DMS79 treated with DMSO at 0.1 percent for 48 hours (cell line): ENCODE measurements around the gene NT5C3A.
"Not testable (repeated sequence)": the region's sequence is repeated elsewhere in the genome, so short reads cannot be mapped to it uniquely, and the experiment has no call there.

ENCODE experiments used
- DNase-seq: peaks from one replicate; lab custom pipeline; 2025; lab: John Stamatoyannopoulos, UW

Gene NT5C3A

GRCh38 chr7:33062023-33062781, at the start of gene NT5C3A:
TSS of gene NT5C3A (minus strand) at chr7:33062776. CDS start at chr7:33062705, 71 bp downstream.
- DNase-seq = no peak

- no peak for DNase-seq
Measured at GRCh38 chr7:33111614-33112013, 49.0 kb upstream of the NT5C3A start.

DNA sequence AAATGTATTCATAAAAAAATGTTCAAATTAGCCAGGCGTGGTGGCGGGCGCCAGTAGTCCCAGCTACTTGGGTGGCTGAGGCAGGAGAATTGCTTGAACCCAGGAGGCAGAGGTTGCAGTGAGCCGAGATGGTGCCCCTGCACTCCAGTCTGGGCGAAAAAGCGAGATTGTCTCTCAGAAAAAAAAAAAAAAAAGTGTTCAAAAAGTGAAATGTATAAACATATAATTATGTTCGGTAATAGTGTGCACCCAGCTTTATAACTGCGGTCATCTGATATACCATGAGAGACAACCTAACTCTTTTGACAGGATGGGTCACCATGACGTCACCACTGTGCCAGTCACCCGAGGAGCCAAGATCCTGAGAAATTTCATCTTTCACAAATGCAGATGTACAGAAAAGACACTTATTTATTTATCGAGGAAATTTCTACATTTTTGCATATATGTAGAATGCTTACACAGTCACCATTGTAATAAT, 47.2 kb upstream of the NT5C3A start:
- no peak for DNase-seq

- peak; percentile 59 for DNase-seq
Measured at GRCh38 chr7:33109005-33109757, 46.6 kb upstream of the NT5C3A start, which contains the start of gene RP9. TSS of gene RP9 (minus strand) at chr7:33109404. CDS start at chr7:33109372, 32 bp downstream.

GRCh38 chr7:33108554-33109004, 46.0 kb upstream of the NT5C3A start:
- DNase-seq = peak; percentile 22

DNA sequence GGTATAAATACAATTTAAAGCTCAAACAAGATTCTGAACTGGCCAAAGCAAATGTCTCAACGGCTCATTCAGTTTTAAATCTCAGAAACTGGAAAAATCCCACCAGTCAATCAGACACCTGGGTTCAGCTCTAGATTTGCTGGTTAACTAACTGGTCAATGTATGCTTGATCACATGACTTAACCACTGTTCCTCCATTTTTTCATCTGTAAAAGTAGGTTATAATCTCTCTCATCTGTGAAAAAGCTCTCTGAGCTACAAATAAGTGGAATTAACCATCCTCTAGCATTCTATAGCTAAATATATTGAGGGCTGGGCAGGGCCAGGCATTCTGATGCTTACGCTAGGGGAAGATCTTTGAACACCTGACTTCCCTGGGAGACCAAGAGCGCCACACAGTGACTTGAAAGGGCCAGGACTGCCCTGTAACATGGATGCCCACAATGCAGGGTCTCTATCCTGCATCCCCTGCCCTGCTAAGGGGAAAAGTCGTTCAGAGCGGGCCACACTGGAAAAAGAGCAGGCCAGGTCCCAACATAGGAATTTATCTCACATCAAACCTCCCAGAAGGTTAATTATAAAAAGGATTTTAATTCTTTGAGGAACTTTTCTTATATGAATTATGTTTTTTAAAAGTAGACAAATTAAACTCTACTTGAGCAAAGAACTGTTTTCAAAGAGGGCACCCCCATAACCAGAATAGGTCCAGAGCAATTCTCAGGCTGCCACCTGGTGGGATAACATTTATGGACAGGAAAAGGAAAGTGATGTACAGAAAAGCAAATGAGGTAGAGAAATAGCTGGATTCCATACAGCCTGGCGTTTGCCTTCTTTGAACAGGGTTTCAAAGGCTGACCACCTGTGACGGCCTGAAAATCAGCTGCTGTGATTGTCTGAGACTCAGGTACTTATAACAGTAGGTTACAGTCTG, 44.8 kb upstream of the NT5C3A start:
- peak; percentile 46 for DNase-seq

DNA sequence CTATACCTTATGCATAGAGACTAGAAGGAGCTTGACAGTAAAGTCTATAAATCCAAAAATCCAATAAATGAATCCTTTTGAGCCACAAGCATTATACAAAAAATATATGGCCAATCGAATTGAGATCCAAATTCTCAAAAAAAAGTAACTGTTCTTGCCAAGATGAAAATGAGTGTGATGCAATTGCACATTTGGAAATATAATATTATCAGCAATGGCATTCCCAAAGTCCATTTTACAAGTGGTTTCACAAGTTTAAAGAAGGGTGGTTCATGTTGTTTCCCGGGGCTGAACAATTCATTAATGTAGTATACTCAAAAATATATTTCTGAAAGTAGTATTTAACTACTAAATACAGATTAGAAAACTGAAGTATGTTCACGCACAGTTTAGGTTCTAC, 39.3 kb upstream of the NT5C3A start:
- DNase-seq = no peak

DNA sequence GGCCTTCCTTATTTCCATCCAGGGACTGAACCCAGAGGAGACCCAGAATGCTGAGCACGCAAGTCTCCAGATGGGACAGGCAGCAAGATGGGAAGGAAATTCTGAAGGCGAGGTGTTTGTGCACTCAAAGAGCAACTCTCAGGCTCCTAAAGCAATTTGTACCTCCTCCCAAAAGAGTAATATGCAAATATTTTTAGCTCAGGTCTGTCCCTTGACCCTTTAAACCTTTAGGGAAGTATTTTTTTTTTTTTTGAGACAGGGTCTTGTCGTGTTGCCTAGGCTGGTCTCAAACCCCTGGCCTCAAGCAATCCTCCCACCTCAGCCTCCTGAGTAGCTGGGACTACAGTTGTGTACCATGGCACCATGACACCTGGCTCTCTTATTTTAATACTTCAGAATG, 38.2 kb upstream of the NT5C3A start:
- no peak for DNase-seq

- DNase-seq = no peak
Measured at GRCh38 chr7:33099154-33099940, 36.8 kb upstream of the NT5C3A start.

GRCh38 chr7:33094745-33095275, 32.2 kb upstream of the NT5C3A start:
- DNase-seq = not testable (repeated sequence)

DNA sequence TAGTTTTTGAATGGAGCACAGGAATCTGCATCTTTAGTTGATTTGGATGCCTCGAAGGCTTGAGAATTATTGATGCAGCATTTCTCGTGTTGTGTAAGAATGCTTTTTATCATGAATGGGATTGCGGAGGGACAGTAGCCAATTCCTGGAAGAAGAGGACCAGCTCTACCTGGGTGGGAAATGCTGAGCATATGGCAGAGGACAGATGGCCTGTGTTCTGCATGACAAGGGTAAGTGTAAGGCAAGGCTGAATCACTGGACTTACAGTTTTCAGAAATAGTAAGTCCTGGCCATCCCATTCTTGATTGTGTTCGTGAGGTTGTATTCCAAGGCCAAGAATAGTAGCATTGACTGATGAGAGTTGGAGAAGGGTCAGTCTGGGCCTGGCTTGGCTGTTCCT, 30.7 kb upstream of the NT5C3A start:
- DNase-seq = no peak

- DNase-seq = no peak
Measured at GRCh38 chr7:33091641-33092191, 29.1 kb upstream of the NT5C3A start.

DNA sequence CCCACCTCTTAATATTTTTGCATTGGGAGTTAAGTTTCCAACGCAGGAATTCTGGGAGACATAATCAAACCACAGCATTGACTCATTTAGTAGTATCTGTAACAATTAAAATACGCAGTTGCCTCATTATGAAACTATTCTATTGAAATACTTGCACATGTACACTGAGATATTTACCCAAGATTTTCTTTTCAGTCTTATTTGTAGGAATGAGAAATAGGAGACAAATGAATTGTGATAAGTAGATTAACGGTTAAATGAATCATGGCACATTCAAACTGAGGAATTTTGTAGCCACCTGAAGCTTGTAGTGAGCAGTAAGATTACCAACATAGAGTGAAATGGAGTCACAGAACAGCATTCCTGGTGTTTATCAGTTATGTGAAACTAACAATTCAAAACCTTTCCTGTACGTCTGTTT, 28.5 kb upstream of the NT5C3A start:
- no peak for DNase-seq

- no peak for DNase-seq
Measured at GRCh38 chr7:33089142-33089541, 26.6 kb upstream of the NT5C3A start.

DNA sequence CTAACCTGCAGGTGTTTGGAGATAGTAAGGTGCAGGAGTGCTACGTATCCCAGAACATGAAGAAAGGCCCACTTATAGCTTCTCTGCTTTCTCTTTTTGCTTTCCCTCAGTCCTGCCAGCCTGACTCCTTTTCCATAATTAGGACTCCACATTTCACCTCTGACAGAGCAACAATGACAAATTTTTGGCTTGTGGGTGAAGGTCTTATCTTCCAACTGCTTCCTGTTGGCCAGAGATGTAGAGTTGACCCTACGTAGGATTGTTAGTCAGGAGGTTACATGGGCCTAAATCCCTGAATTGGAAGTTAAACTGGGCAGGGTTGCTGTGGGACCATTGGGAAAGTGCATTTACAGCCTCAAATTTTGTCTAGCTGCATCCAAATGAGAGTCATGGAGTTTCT, 25.3 kb upstream of the NT5C3A start:
- no peak for DNase-seq

DNA sequence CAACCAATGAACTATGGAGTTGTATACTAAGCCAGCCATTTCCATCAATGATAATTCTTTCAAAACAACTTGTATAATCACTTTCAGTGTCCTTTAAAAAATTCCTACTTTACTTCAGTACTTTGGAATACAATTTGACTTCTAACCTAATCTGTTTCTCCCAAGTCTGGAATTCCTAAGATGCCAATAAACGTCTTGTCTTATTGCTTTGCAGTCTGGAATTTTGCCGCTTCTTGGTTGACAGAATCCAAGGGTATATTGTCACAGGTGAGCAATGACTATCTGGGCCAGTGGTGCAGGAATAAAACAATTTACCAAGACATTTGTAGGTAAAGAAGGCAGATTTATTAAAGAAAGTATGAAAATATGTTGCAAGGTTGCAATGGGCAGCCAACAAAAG, 24.8 kb upstream of the NT5C3A start:
- no peak for DNase-seq

DNA sequence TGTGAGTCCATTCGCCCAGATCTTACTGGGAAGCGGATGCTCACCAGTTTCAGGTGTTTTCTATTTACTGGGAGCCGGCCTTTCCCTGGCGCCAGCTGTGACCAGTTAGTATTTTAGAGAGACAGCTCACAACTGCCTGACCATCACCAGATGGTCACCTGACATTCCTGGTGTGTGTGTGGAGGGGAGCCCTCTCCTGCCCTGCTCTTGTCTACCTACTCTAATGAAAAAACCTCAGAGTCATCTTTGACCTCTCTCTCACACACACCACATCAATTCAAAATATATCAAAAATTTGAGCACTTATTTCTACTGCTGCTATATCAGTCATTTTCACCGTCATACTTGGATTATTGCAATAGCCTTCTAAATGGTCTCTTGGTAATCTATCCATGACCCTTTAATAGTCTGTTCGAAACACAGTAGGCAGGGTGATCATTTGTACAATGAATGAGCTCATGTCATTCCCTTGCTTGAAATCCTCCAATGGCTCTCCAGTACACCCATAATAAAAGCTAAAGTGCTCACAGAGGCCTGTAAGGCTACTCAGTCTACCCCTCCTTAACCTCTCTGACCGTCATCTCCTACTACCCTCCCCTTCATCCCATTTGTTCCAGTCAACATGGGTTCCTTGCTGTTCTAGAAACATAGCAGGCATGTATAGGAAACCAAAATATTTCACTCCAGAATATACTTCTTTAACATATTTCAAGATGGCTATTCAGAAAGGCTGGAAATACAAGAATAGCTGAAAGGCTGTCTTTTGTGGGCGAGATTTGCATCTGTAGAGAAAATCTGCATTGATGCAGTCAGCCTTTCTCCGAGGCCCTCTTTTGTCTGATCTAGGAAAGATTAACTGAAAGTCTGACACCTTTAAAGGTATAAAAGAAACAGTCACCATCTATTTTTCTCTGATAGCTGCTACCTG, 17.5 kb upstream of the NT5C3A start:
- DNase-seq = no peak

DNA sequence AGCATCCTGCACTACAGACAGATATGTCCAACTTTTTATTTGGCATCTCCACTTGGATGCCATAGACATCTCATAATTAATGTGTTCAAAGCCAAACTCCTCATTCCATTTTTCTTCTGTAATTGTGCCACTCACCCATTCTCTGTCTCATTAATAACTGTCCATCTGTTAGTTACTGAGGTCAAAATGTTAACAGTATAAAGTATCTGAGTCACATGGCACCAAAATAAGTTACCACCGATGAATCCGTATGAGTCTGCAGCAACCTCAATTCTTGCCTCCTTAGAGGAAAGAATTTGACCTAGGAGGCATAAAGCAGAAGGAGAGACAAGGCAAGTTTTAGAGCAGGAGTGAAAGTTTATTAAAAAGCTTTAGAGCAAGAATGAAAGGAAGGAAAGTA, 16.5 kb upstream of the NT5C3A start:
- no peak for DNase-seq

GRCh38 chr7:33076737-33077136, 14.2 kb upstream of the NT5C3A start:
- DNase-seq = no peak
